Measurements from ENCODE around the gene EDRF1. TPM values are rescaled to one million over a fixed set of nuclear protein-coding genes. Genes with fewer than 3 reads are reported as not detected.

EDRF1 gene
- total and polyA plus RNA-seq, 2 of the 13 experiments (the other 11 are each of a cell fraction or from before 2014, with no cell fraction given), result 16.9 to 26.7 TPM

DNA sequence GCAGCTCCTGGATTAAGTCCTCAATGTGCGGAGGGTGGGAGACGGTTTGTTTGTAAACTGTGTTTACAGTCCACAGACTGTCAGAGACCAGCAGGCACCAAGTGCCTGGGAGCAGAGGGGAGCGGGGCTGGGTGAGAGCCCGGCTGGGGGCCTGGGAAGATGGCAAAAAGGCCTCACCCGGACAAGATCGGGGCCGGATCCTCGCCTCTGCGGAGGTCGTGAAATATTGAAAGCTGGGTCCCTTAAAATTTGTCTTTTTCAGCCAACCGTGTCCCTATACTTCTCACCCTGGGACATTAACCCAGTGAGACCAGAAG, 53.3 kb downstream of the EDRF1 start:
- CTCF ChIA-PET (ENCODE audit: low intra/inter-chr PET ratio, low total read pairs), result no interaction called here
- in situ Hi-C loops (cut with HindIII; ENCODE audit: extremely low pct_ligation_motif_present, low pct_unique_long_range_greater_than_20kb), result no loop called here

More for the DNA sequence above, 53.3 kb downstream of the EDRF1 start:
- Histone ChIP-seq H2AFZ (ENCODE audit: low read length) (peak overlapping the region; percentile 16), H3K27me3 (ENCODE audit: control insufficient read depth in 1 of 2, insufficient read depth in 2 of 2, low read length in 2 of 2) (no peaks in the 10 kb centered on the region; a peak in 3 of 5 replicates), H3K9me3 (ENCODE audit: low read length) (no peaks in the 10 kb centered on the region), H3K4me2 (ENCODE audit: low read depth, low read length) (peak overlapping the region; percentile 36; the same call in 1 of the 2 replicates), H3K27ac (ENCODE audit: extremely low read length, insufficient read depth, low read length) (no peak overlapping the region), H4K20me1 (ENCODE audit: insufficient read depth, low read length) (no peaks in the 10 kb centered on the region), H3K4me3 (replicated peaks in 1 of 3; ENCODE audit: insufficient read depth in 1 of 3, low read depth in 2 of 3, low read length in 3 of 3) (peak overlapping the region in 1 of 3 experiments; percentile 20; a peak in 1 of 6 replicates), H3K4me1 (ENCODE audit: insufficient read depth, low read length) (peaks cover 19% of the 10 kb centered on the region), H3K79me2 (ENCODE audit: insufficient read depth, low read length) (no peaks in the 10 kb centered on the region), H3K36me3 (replicated peaks in 1 of 2; ENCODE audit: control insufficient read depth in 1 of 2, insufficient read depth in 2 of 2, low read length in 2 of 2) (no peaks in the 10 kb centered on the region), H3K9ac (ENCODE audit: insufficient read depth, low read depth, low read length) (no peak overlapping the region)
- WGBS (ENCODE audit: low lambda C conversion rate), result 42% methylated on average over 7 of the region's 11 CpGs
- no peak for DNase-seq (ENCODE audit: low spot score)
- TF ChIP-seq, protein P1, sequence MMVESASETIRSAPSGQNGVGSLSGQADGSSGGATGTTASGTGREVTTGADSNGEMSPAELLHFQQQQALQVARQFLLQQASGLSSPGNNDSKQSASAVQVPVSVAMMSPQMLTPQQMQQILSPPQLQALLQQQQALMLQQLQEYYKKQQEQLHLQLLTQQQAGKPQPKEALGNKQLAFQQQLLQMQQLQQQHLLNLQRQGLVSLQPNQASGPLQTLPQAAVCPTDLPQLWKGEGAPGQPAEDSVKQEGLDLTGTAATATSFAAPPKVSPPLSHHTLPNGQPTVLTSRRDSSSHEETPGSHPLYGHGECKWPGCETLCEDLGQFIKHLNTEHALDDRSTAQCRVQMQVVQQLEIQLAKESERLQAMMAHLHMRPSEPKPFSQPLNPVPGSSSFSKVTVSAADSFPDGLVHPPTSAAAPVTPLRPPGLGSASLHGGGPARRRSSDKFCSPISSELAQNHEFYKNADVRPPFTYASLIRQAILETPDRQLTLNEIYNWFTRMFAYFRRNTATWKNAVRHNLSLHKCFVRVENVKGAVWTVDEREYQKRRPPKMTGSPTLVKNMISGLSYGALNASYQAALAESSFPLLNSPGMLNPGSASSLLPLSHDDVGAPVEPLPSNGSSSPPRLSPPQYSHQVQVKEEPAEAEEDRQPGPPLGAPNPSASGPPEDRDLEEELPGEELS (CRISPR knock-in tag; IDR thresholded peaks at IDR 0.05), result peak; percentile 24; the same call in 1 of the 2 replicates
- TF ChIP-seq FOXP1 (IDR thresholded peaks at IDR 0.05), result no peak
- peak; percentile 34; the same call in 1 of the 2 replicates for TF ChIP-seq FOXP1 (CRISPR knock-in tag; IDR thresholded peaks at IDR 0.05)
- no peak for TF ChIP-seq JUN (CRISPR knock-in tag; IDR thresholded peaks at IDR 0.05)
- TF ChIP-seq, protein P2, sequence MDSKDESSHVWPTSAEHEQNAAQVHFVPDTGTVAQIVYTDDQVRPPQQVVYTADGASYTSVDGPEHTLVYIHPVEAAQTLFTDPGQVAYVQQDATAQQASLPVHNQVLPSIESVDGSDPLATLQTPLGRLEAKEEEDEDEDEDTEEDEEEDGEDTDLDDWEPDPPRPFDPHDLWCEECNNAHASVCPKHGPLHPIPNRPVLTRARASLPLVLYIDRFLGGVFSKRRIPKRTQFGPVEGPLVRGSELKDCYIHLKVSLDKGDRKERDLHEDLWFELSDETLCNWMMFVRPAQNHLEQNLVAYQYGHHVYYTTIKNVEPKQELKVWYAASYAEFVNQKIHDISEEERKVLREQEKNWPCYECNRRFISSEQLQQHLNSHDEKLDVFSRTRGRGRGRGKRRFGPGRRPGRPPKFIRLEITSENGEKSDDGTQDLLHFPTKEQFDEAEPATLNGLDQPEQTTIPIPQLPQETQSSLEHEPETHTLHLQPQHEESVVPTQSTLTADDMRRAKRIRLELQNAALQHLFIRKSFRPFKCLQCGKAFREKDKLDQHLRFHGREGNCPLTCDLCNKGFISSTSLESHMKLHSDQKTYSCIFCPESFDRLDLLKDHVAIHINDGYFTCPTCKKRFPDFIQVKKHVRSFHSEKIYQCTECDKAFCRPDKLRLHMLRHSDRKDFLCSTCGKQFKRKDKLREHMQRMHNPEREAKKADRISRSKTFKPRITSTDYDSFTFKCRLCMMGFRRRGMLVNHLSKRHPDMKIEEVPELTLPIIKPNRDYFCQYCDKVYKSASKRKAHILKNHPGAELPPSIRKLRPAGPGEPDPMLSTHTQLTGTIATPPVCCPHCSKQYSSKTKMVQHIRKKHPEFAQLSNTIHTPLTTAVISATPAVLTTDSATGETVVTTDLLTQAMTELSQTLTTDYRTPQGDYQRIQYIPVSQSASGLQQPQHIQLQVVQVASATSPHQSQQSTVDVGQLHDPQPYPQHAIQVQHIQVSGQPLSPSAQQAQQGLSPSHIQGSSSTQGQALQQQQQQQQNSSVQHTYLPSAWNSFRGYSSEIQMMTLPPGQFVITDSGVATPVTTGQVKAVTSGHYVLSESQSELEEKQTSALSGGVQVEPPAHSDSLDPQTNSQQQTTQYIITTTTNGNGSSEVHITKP (CRISPR knock-in tag; IDR thresholded peaks at IDR 0.05; ENCODE audit: low read depth), result 0 out of 2 replicates have a peak, but pooled peaks have one; percentile 52
- FAIRE-seq, result no peak
- intact Hi-C loops (cut with micrococcal nuclease; ENCODE audit: unreplicated experiment), result loop anchor here (10.0 kb wide), 1 partner anchor 52 kb away; the partner anchor contains the start of genes BCCIP and UROS
- peak; percentile 82 for ATAC-seq
- POLR2A ChIA-PET, result no interaction called here
- BruUV-seq (replicated peaks), result no TSS peak

All from HepG2 (cell line).